Mononuclear cell (primary cell): ENCODE data around the gene DNAI1. TPM values are rescaled to one million over a fixed set of nuclear protein-coding genes. Genes with fewer than 3 reads are reported as not detected.

Experiments
- H3K27me3 ChIP-seq: 2 replicates; pipeline ENCODE4 v1.6.0; 2011; ENCODE audit warnings: low read length, control low read depth; ENCODE audit not compliant: insufficient read depth
- H3K4me1 ChIP-seq: 2 replicates; pipeline ENCODE4 v1.5.1; 2011; ENCODE audit warnings: mild to moderate bottlenecking, low read length, control low read depth; ENCODE audit not compliant: insufficient read depth
- H3K4me3 ChIP-seq: 2 replicates; pipeline ENCODE4 v1.5.1; 2011; ENCODE audit warnings: mild to moderate bottlenecking, low read length, moderate library complexity
- H3K9me3 ChIP-seq: 2 replicates; pipeline ENCODE4 v1.5.1; 2011; ENCODE audit warnings: low read depth, mild to moderate bottlenecking, control low read depth, low read length
- total RNA-seq: library from RNA; depleted of rRNA; stranded (reverse); fragments of >200 nt; gene quantifications from one replicate; pipeline ENCODE4 v1.2.3, GENCODE V29; 2012

Gene DNAI1
- total RNA-seq, 1 donor, result not detected

GRCh38 chr9:34508463-34508862, 49.9 kb downstream of the DNAI1 start:
- Histone ChIP-seq H3K9me3 (no peaks in the 10 kb centered on the region), H3K4me1 (no peaks in the 10 kb centered on the region), H3K27me3 (no peaks in the 10 kb centered on the region), H3K4me3 (no peak overlapping the region)

- H3K9me3 ChIP-seq, result no peaks in the 10 kb centered on the region
- H3K27me3 ChIP-seq, result no peaks in the 10 kb centered on the region
- H3K4me1 ChIP-seq, result no peaks in the 10 kb centered on the region
- H3K4me3 ChIP-seq, result no peak overlapping the region
These were observed 50.3 kb downstream of the DNAI1 start for GRCh38 chr9:34508951-34509350.

- no peak overlapping the region for H3K4me3 ChIP-seq
- H3K4me1 ChIP-seq, result no peaks in the 10 kb centered on the region
- H3K9me3 ChIP-seq, result no peaks in the 10 kb centered on the region
- H3K27me3 ChIP-seq, result no peaks in the 10 kb centered on the region
These were observed 52.2 kb downstream of the DNAI1 start for GRCh38 chr9:34510497-34511468.

GRCh38 chr9:34512131-34513078, 53.8 kb downstream of the DNAI1 start:
- Histone ChIP-seq H3K4me3 (no peak overlapping the region), H3K4me1 (no peaks in the 10 kb centered on the region), H3K9me3 (no peaks in the 10 kb centered on the region), H3K27me3 (no peaks in the 10 kb centered on the region)

- Histone ChIP-seq H3K27me3 (no peaks in the 10 kb centered on the region), H3K9me3 (no peaks in the 10 kb centered on the region), H3K4me3 (no peak overlapping the region)
These were observed 55.1 kb downstream of the DNAI1 start for GRCh38 chr9:34513567-34514214.

GRCh38 chr9:34514401-34514800, 55.8 kb downstream of the DNAI1 start:
- H3K27me3 ChIP-seq, result no peaks in the 10 kb centered on the region
- no peak overlapping the region for H3K4me3 ChIP-seq
- H3K4me1 ChIP-seq, result peaks cover 4% of the 10 kb centered on the region
- no peaks in the 10 kb centered on the region for H3K9me3 ChIP-seq

More at GRCh38 chr9:34513567-34514214, 55.1 kb downstream of the DNAI1 start:
- no peaks in the 10 kb centered on the region for H3K4me1 ChIP-seq

GRCh38 chr9:34514816-34515215, 56.2 kb downstream of the DNAI1 start:
- no peaks in the 10 kb centered on the region for H3K9me3 ChIP-seq
- peaks cover 4% of the 10 kb centered on the region for H3K4me1 ChIP-seq
- H3K4me3 ChIP-seq, result no peak overlapping the region
- no peaks in the 10 kb centered on the region for H3K27me3 ChIP-seq

- H3K4me1 ChIP-seq, result peaks cover 4% of the 10 kb centered on the region
- no peak overlapping the region for H3K4me3 ChIP-seq
- H3K9me3 ChIP-seq, result no peaks in the 10 kb centered on the region
- no peaks in the 10 kb centered on the region for H3K27me3 ChIP-seq
These were observed 57.4 kb downstream of the DNAI1 start for GRCh38 chr9:34515959-34516358.

- H3K4me1 ChIP-seq, result peaks cover 4% of the 10 kb centered on the region
- H3K9me3 ChIP-seq, result no peaks in the 10 kb centered on the region
- H3K27me3 ChIP-seq, result no peaks in the 10 kb centered on the region
- no peak overlapping the region for H3K4me3 ChIP-seq
These were observed 58.6 kb downstream of the DNAI1 start for GRCh38 chr9:34517185-34517584.

GRCh38 chr9:34518110-34518616, 59.6 kb downstream of the DNAI1 start:
- Histone ChIP-seq H3K9me3 (no peaks in the 10 kb centered on the region), H3K4me1 (peaks cover 9% of the 10 kb centered on the region), H3K27me3 (no peaks in the 10 kb centered on the region), H3K4me3 (no peak overlapping the region)

- Histone ChIP-seq H3K4me1 (peaks cover 17% of the 10 kb centered on the region), H3K9me3 (no peaks in the 10 kb centered on the region), H3K27me3 (no peaks in the 10 kb centered on the region), H3K4me3 (no peak overlapping the region)
These were observed 60.3 kb downstream of the DNAI1 start for GRCh38 chr9:34518896-34519295.

GRCh38 chr9:34519321-34520020, 60.9 kb downstream of the DNAI1 start:
- Histone ChIP-seq H3K4me3 (no peak overlapping the region), H3K27me3 (no peaks in the 10 kb centered on the region), H3K4me1 (peaks cover 18% of the 10 kb centered on the region), H3K9me3 (no peaks in the 10 kb centered on the region)

GRCh38 chr9:34520096-34520495, 61.5 kb downstream of the DNAI1 start:
- peaks cover 18% of the 10 kb centered on the region for H3K4me1 ChIP-seq
- no peaks in the 10 kb centered on the region for H3K27me3 ChIP-seq
- no peak overlapping the region for H3K4me3 ChIP-seq
- no peaks in the 10 kb centered on the region for H3K9me3 ChIP-seq
